Testis (tissue), 2 donors: ENCODE data around the gene ZNF524.

Source experiments
- POLR2A ChIP-seq: fragments of 450-650 bp; IDR thresholded peaks from one replicate; pipeline ENCODE4 v1.6.1; 2017; ENCODE audit warnings: antibody characterized with exemption, mild to moderate bottlenecking, moderate library complexity
- TF ChIP-seq, protein P1 (sequence below), 3 experiments: fragments of 450-650 bp in 2 of 3; fragments of 200-600 bp in 1 of 3; sonication (generic) in 1 of 3; IDR thresholded peaks; one replicate each; pipeline ENCODE4 v1.5.1; 2016 to 2019; ENCODE audit warnings: antibody characterized with exemption in 3 of 3, mild to moderate bottlenecking in 2 of 3, moderate library complexity in 1 of 3

DNA sequence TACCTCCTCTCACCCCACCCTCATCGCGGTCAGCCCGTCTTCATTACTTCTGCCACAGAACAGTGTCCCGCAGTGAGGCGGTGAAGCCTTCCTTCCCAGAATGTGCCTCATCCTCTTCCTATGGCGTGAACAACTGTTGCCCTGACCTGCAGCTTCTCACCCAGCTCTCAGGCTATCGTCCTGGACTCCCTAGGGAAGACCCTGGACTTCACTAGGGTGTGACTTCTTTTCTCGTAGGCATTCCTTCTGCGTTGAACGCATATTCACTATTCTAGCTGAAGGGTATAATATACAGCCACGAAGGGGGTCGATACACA lies 6.3 kb downstream of the ZNF524 start:
- TF ChIP-seq, protein P1, sequence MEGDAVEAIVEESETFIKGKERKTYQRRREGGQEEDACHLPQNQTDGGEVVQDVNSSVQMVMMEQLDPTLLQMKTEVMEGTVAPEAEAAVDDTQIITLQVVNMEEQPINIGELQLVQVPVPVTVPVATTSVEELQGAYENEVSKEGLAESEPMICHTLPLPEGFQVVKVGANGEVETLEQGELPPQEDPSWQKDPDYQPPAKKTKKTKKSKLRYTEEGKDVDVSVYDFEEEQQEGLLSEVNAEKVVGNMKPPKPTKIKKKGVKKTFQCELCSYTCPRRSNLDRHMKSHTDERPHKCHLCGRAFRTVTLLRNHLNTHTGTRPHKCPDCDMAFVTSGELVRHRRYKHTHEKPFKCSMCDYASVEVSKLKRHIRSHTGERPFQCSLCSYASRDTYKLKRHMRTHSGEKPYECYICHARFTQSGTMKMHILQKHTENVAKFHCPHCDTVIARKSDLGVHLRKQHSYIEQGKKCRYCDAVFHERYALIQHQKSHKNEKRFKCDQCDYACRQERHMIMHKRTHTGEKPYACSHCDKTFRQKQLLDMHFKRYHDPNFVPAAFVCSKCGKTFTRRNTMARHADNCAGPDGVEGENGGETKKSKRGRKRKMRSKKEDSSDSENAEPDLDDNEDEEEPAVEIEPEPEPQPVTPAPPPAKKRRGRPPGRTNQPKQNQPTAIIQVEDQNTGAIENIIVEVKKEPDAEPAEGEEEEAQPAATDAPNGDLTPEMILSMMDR (IDR thresholded peaks at IDR 0.05), result no peak
- TF ChIP-seq POLR2A, result no peak
